HCT116 (cell line): ENCODE data around the gene APC2.
A peak's percentile ranks its signal among the peaks of the same experiment; 100 is the strongest.

Experiments
- CTCF ChIP-seq, 3 experiments: fragments of 200-600 bp in 1 of 3; sonication (generic) in 1 of 3; IDR thresholded peaks in 2 of 3; conservative IDR thresholded peaks in 1 of 3; 2 replicates each; pipeline ENCODE4 v1.5.1; 2012 to 2017; ENCODE audit warnings: low read depth in 2 of 3, low read length in 2 of 3, antibody characterized with exemption in 1 of 3, borderline replicate concordance in 1 of 3, control low read depth in 1 of 3, mild to moderate bottlenecking in 1 of 3, mixed read lengths in 1 of 3, mixed run types in 1 of 3, moderate library complexity in 1 of 3; ENCODE audit not compliant: insufficient read depth in 1 of 3
- EGR1 ChIP-seq: IDR thresholded peaks from 2 replicates; pipeline ENCODE4 v1.6.1; 2012; ENCODE audit warnings: low read depth
- EZH2 ChIP-seq: fragments of 200-600 bp; sonication (generic); IDR thresholded peaks from 2 replicates; pipeline ENCODE4 v1.6.1; 2017; ENCODE audit warnings: antibody characterized with exemption, mixed run types
- EZH2phosphoT487 ChIP-seq: fragments of 200-600 bp; IDR thresholded peaks from 2 replicates; pipeline ENCODE4 v1.6.1; 2018; ENCODE audit warnings: antibody characterized with exemption, borderline replicate concordance
- POLR2AphosphoS5 ChIP-seq: IDR thresholded peaks from 2 replicates; pipeline ENCODE4 v1.6.1; 2011; ENCODE audit warnings: mild to moderate bottlenecking, low read depth, low read length, moderate library complexity
- REST ChIP-seq: IDR thresholded peaks from 2 replicates; pipeline ENCODE4 v1.6.1; 2012; ENCODE audit warnings: low read depth
- YY1 ChIP-seq: IDR thresholded peaks from 2 replicates; pipeline ENCODE4 v1.6.1; 2011; ENCODE audit warnings: low read length, low read depth, moderate library complexity, mild to moderate bottlenecking; ENCODE audit not compliant: insufficient replicate concordance; ENCODE audit errors: extremely low read depth
- ZNF274 ChIP-seq: fragments of 200-500 bp; sonication (Bioruptor generic); IDR thresholded peaks from 2 replicates; pipeline ENCODE4 v1.6.1; 2014; ENCODE audit warnings: mild to moderate bottlenecking, low read depth, low read length, inconsistent platforms

- TF ChIP-seq POLR2AphosphoS5, result 0 out of 2 replicates have a peak, but pooled peaks have one; percentile 59
- TF ChIP-seq CTCF (IDR thresholded peaks at IDR 0.05 in 2 of 3, conservative IDR thresholded peaks at IDR 0.05 in 1 of 3; ENCODE audit: borderline replicate concordance in 1 of 3, insufficient read depth in 1 of 3, low read depth in 2 of 3, low read length in 2 of 3), result no peak
- no peak for TF ChIP-seq REST
- no peak for TF ChIP-seq YY1
- TF ChIP-seq EZH2phosphoT487, result no peak
- TF ChIP-seq EGR1, result no peak
- no peak for TF ChIP-seq EZH2
- TF ChIP-seq ZNF274, result no peak
Observed at GRCh38 chr19:1489463-1490310, 39.8 kb downstream of the APC2 start.
